ENCODE data around the gene UCK2. TPM values are rescaled to one million over a fixed set of nuclear protein-coding genes. Genes with fewer than 3 reads are reported as not detected.

UCK2 gene
- total RNA-seq, 1 donor from 2014 or later, result 14.7 TPM

GRCh38 chr1:165882168-165882837 lies 54.9 kb downstream of the UCK2 start:
- H3K9me3 ChIP-seq, result no peaks in the 10 kb centered on the region
- no peak overlapping the region for H3K27ac ChIP-seq
- H3K4me1 ChIP-seq, result peaks cover 10% of the 10 kb centered on the region
- no peak for TF ChIP-seq CTCF (IDR thresholded peaks at IDR 0.05)
- intact Hi-C loops (cut with DNase I), result no loop called here
- no peak overlapping the region for H3K4me3 ChIP-seq
- ATAC-seq (no peak), DNase-seq (no peak)
- no peaks in the 10 kb centered on the region for H3K36me3 ChIP-seq
- no peaks in the 10 kb centered on the region for H3K27me3 ChIP-seq

- Histone ChIP-seq H3K27me3 (no peaks in the 10 kb centered on the region), H3K27ac (no peak overlapping the region), H3K4me1 (peaks cover 10% of the 10 kb centered on the region), H3K9me3 (no peaks in the 10 kb centered on the region), H3K36me3 (no peaks in the 10 kb centered on the region), H3K4me3 (no peak overlapping the region)
- peak; percentile 29 for ATAC-seq
- no peak for DNase-seq
- TF ChIP-seq CTCF (IDR thresholded peaks at IDR 0.05), result no peak
- intact Hi-C loops (cut with DNase I), result no loop called here
These were observed 55.6 kb downstream of the UCK2 start for GRCh38 chr1:165883056-165883455.

- intact Hi-C loops (cut with DNase I), result no loop called here
- no peak overlapping the region for H3K4me3 ChIP-seq
- H3K27me3 ChIP-seq, result no peaks in the 10 kb centered on the region
- H3K36me3 ChIP-seq, result no peaks in the 10 kb centered on the region
- peak overlapping the region; percentile 19 for H3K27ac ChIP-seq
- no peaks in the 10 kb centered on the region for H3K9me3 ChIP-seq
- peak; percentile 24 for ATAC-seq
- peaks cover 10% of the 10 kb centered on the region for H3K4me1 ChIP-seq
- no peak for DNase-seq
- TF ChIP-seq CTCF (IDR thresholded peaks at IDR 0.05), result no peak
These were observed 56.7 kb downstream of the UCK2 start for GRCh38 chr1:165884009-165884689.

- H3K9me3 ChIP-seq, result no peaks in the 10 kb centered on the region
- intact Hi-C loops (cut with DNase I), result no loop called here
- H3K27ac ChIP-seq, result peak overlapping the region; percentile 19
- no peaks in the 10 kb centered on the region for H3K36me3 ChIP-seq
- H3K27me3 ChIP-seq, result no peaks in the 10 kb centered on the region
- ATAC-seq (peak; percentile 19), DNase-seq (no peak)
- no peak overlapping the region for H3K4me3 ChIP-seq
- H3K4me1 ChIP-seq, result peaks cover 10% of the 10 kb centered on the region
- no peak for TF ChIP-seq CTCF (IDR thresholded peaks at IDR 0.05)
These were observed 57.4 kb downstream of the UCK2 start for GRCh38 chr1:165884690-165885304.

GRCh38 chr1:165885305-165885694 lies 57.9 kb downstream of the UCK2 start:
- no peak overlapping the region for H3K4me3 ChIP-seq
- H3K27me3 ChIP-seq, result no peaks in the 10 kb centered on the region
- TF ChIP-seq CTCF (IDR thresholded peaks at IDR 0.05), result no peak
- intact Hi-C loops (cut with DNase I), result no loop called here
- no peak overlapping the region for H3K27ac ChIP-seq
- no peaks in the 10 kb centered on the region for H3K36me3 ChIP-seq
- ATAC-seq (no peak), DNase-seq (no peak)
- H3K4me1 ChIP-seq, result peaks cover 10% of the 10 kb centered on the region
- no peaks in the 10 kb centered on the region for H3K9me3 ChIP-seq

Data from upper lobe of right lung (tissue), 1 donor.